IPS-NIHi7 (cell line): ENCODE results near the gene SLC37A2.
A peak's percentile ranks its signal among the peaks of the same experiment; 100 is the strongest.

Source experiments
- DNase-seq: peaks from one replicate; pipeline ENCODE4 v3.0.0; 2012; ENCODE audit warnings: mixed read lengths; ENCODE audit errors: extremely low spot score

Gene SLC37A2

GRCh38 chr11:125108469-125108868, 45.4 kb downstream of the SLC37A2 start:
- DNase-seq: no peak

- DNase-seq: no peak
These were observed 47.4 kb downstream of the SLC37A2 start for GRCh38 chr11:125110506-125110905.

- DNase-seq: no peak
These were observed 47.9 kb downstream of the SLC37A2 start for GRCh38 chr11:125111001-125111342.

- DNase-seq: peak; percentile 99
These were observed 48.5 kb downstream of the SLC37A2 start, which contains the start of gene TMEM218 for GRCh38 chr11:125111343-125112207. TSS of gene TMEM218 (minus strand) at chr11:125111626. CDS start at chr11:125102241, 9,385 bp downstream.

GRCh38 chr11:125112208-125112604, 49.1 kb downstream of the SLC37A2 start:
- no peak for DNase-seq

GRCh38 chr11:125114518-125114917, 51.4 kb downstream of the SLC37A2 start:
- DNase-seq: peak; percentile 42

GRCh38 chr11:125117429-125117828, 54.3 kb downstream of the SLC37A2 start:
- no peak for DNase-seq

- DNase-seq: no peak
These were observed 60.3 kb downstream of the SLC37A2 start for GRCh38 chr11:125123194-125123946.

- DNase-seq: peak; percentile 77
These were observed 61.0 kb downstream of the SLC37A2 start for GRCh38 chr11:125123947-125124617.

GRCh38 chr11:125124618-125124992, 61.5 kb downstream of the SLC37A2 start:
- DNase-seq: no peak

- no peak for DNase-seq
These were observed 65.3 kb downstream of the SLC37A2 start for GRCh38 chr11:125128450-125128849.

GRCh38 chr11:125129316-125129993, 66.3 kb downstream of the SLC37A2 start:
- DNase-seq: no peak

GRCh38 chr11:125132071-125132470, 69.0 kb downstream of the SLC37A2 start:
- DNase-seq: no peak

- DNase-seq: no peak
These were observed 69.5 kb downstream of the SLC37A2 start for GRCh38 chr11:125132596-125132995.

GRCh38 chr11:125136001-125136400, 72.9 kb downstream of the SLC37A2 start:
- no peak for DNase-seq

GRCh38 chr11:125138966-125139365, 75.9 kb downstream of the SLC37A2 start:
- DNase-seq: no peak

- DNase-seq: no peak
These were observed 76.7 kb downstream of the SLC37A2 start for GRCh38 chr11:125139778-125140177.
